Gastroesophageal sphincter (tissue), 3 donors: ENCODE results near the gene EIF4EBP2.

Experiments used
- CTCF ChIP-seq, 4 experiments: fragments of 200-600 bp in 2 of 4; fragments of 450-650 bp in 2 of 4; sonication (generic) in 1 of 4; IDR thresholded peaks; one replicate each; pipeline ENCODE4 v1.5.1; 2017 to 2019; ENCODE audit warnings: antibody characterized with exemption in 4 of 4, mild to moderate bottlenecking in 2 of 4, moderate library complexity in 2 of 4
- EP300 ChIP-seq: sonication (generic); formaldehyde crosslinking; IDR thresholded peaks from one replicate; pipeline ENCODE4 v1.6.1; 2017; ENCODE audit warnings: antibody characterized with exemption, mild to moderate bottlenecking
- POLR2A ChIP-seq, 2 donors: fragments of 450-650 bp; IDR thresholded peaks; one replicate each; pipeline ENCODE4 v1.6.1; 2017; ENCODE audit warnings: antibody characterized with exemption in 2 of 2, mild to moderate bottlenecking in 2 of 2, moderate library complexity in 1 of 2
- POLR2AphosphoS5 ChIP-seq: sonication (generic); formaldehyde crosslinking; IDR thresholded peaks from one replicate; pipeline ENCODE4 v1.6.1; 2017; ENCODE audit warnings: antibody characterized with exemption

GRCh38 chr10:70465278-70465677 is 61.3 kb downstream of the EIF4EBP2 start:
- no peak for TF ChIP-seq CTCF (IDR thresholded peaks at IDR 0.05)
- TF ChIP-seq POLR2AphosphoS5, result no peak
- no peak for TF ChIP-seq POLR2A (IDR thresholded peaks at IDR 0.05)
- no peak for TF ChIP-seq EP300
